ENCODE data around the gene TAF13.

The TAF13 gene

GRCh38 chr1:109080441-109081082, 4.8 kb upstream of the TAF13 start:
- ChIA-PET CTCF (no interaction called here), POLR2A (no interaction called here)
- no peak for DNase-seq (ENCODE audit: low read depth, low spot score)
- no peak for TF ChIP-seq CTCF (IDR thresholded peaks at IDR 0.05; ENCODE audit: insufficient read depth, low read length, missing control alignments)
- H3K4me3 ChIP-seq (ENCODE audit: low read depth, low read length): no peak overlapping the region

- DNase-seq (ENCODE audit: low read depth, low spot score): no peak
- H3K4me3 ChIP-seq (ENCODE audit: low read depth, low read length): no peak overlapping the region
- no peak for TF ChIP-seq CTCF (IDR thresholded peaks at IDR 0.05; ENCODE audit: insufficient read depth, low read length, missing control alignments)
- ChIA-PET POLR2A (no interaction called here), CTCF (no interaction called here)
Observed at GRCh38 chr1:109079240-109079622, 3.4 kb upstream of the TAF13 start.

GRCh38 chr1:109078317-109078716, 2.5 kb upstream of the TAF13 start:
- no peak for TF ChIP-seq CTCF (IDR thresholded peaks at IDR 0.05; ENCODE audit: insufficient read depth, low read length, missing control alignments)
- CTCF ChIA-PET: interaction anchor here (1.1 to 1.5 kb wide), 2 partner anchors 9 to 22 kb away, joined by 3 to 6 read pairs; no protein-coding TSS in a partner anchor
- no peak for DNase-seq (ENCODE audit: low read depth, low spot score)
- H3K4me3 ChIP-seq (ENCODE audit: low read depth, low read length): no peak overlapping the region
- POLR2A ChIA-PET: no interaction called here

- no peak overlapping the region for H3K4me3 ChIP-seq (ENCODE audit: low read depth, low read length)
- no peak for TF ChIP-seq CTCF (IDR thresholded peaks at IDR 0.05; ENCODE audit: insufficient read depth, low read length, missing control alignments)
- ChIA-PET CTCF (no interaction called here), POLR2A (no interaction called here)
- no peak for DNase-seq (ENCODE audit: low read depth, low spot score)
Observed at GRCh38 chr1:109069294-109069693, 6.5 kb downstream of the TAF13 start.

- ChIA-PET CTCF (no interaction called here), POLR2A (interaction anchor here (0.6 to 1.5 kb wide), 2 partner anchors 22 to 33 kb away, joined by 4 read pairs; no protein-coding TSS in a partner anchor)
- no peak overlapping the region for H3K4me3 ChIP-seq (ENCODE audit: low read depth, low read length)
- DNase-seq (ENCODE audit: low read depth, low spot score): no peak
- TF ChIP-seq CTCF (IDR thresholded peaks at IDR 0.05; ENCODE audit: insufficient read depth, low read length, missing control alignments): no peak
Observed at GRCh38 chr1:109067883-109068282, 7.9 kb downstream of the TAF13 start.

GRCh38 chr1:109065137-109065536, 10.7 kb downstream of the TAF13 start:
- no peak for DNase-seq (ENCODE audit: low read depth, low spot score)
- no peak for TF ChIP-seq CTCF (IDR thresholded peaks at IDR 0.05; ENCODE audit: insufficient read depth, low read length, missing control alignments)
- no peak overlapping the region for H3K4me3 ChIP-seq (ENCODE audit: low read depth, low read length)
- ChIA-PET CTCF (interaction anchor here (0.8 kb wide), 1 partner anchor 35 kb away, joined by 3 read pairs; no protein-coding TSS in a partner anchor), POLR2A (no interaction called here)
